SK-N-SH treated with all-trans-retinoic acid at 6 μM for 48 hours (cell line): ENCODE measurements around the gene ACTN4.

Experiments
- ATAC-seq: fragments of 200-7000 bp; cut with Tn5 transposase; 3 replicates; pipeline ENCODE4 v1.9.1; 2020; ENCODE audit warnings: mild to moderate bottlenecking, moderate library complexity
- BACH2 ChIP-seq: fragments of 250-450 bp; sonication (Bioruptor Pico); IDR thresholded peaks from 2 replicates; pipeline ENCODE4 v1.9.0; 2021; ENCODE audit warnings: mild to moderate bottlenecking, borderline replicate concordance
- CREB5 ChIP-seq: fragments of 250-450 bp; sonication (Bioruptor Pico); IDR thresholded peaks from 2 replicates; pipeline ENCODE4 v1.5.1; 2020; ENCODE audit warnings: low read depth, mild to moderate bottlenecking, moderate library complexity
- CSDC2 ChIP-seq: fragments of 250-450 bp; sonication (Bioruptor Pico); IDR thresholded peaks from 2 replicates; pipeline ENCODE4 v1.5.0; 2020; ENCODE audit warnings: mild to moderate bottlenecking, moderate library complexity
- CSRNP3 ChIP-seq: fragments of 250-450 bp; sonication (Bioruptor Pico); IDR thresholded peaks from 2 replicates; pipeline ENCODE4 v1.5.1; 2021; ENCODE audit warnings: mild to moderate bottlenecking, moderate library complexity
- ESRRG ChIP-seq: fragments of 250-450 bp; sonication (Bioruptor Pico); IDR thresholded peaks from 2 replicates; pipeline ENCODE4 v1.6.1; 2021; ENCODE audit warnings: mild to moderate bottlenecking
- ISL1 ChIP-seq: fragments of 250-450 bp; sonication (Bioruptor Pico); IDR thresholded peaks from 2 replicates; pipeline ENCODE4 v2.1.2; 2022; ENCODE audit warnings: mild to moderate bottlenecking, moderate library complexity
- OSR1 ChIP-seq: fragments of 250-450 bp; sonication (Bioruptor Pico); IDR thresholded peaks from 2 replicates; pipeline ENCODE4 v1.8.0; 2022; ENCODE audit warnings: moderate library complexity, mild to moderate bottlenecking, inconsistent platforms
- PATZ1 ChIP-seq: fragments of 250-450 bp; sonication (Bioruptor Pico); IDR thresholded peaks from 2 replicates; pipeline ENCODE4 v1.8.0; 2020; ENCODE audit warnings: mild to moderate bottlenecking, moderate library complexity, borderline replicate concordance
- POU6F1 ChIP-seq: fragments of 250-450 bp; sonication (Bioruptor Pico); IDR thresholded peaks from 2 replicates; pipeline ENCODE4 v1.8.0; 2021; ENCODE audit warnings: low read depth, mild to moderate bottlenecking, moderate library complexity, borderline replicate concordance
- RARB ChIP-seq: fragments of 250-450 bp; sonication (Bioruptor Pico); IDR thresholded peaks from 2 replicates; pipeline ENCODE4 v1.8.0; 2021; ENCODE audit warnings: mild to moderate bottlenecking, moderate library complexity
- SNAI2 ChIP-seq: fragments of 250-450 bp; sonication (Bioruptor Pico); IDR thresholded peaks from 2 replicates; pipeline ENCODE4 v1.5.0; 2020; ENCODE audit warnings: mild to moderate bottlenecking, moderate library complexity
- TCF4 ChIP-seq: fragments of 250-450 bp; sonication (Bioruptor Pico); IDR thresholded peaks from 2 replicates; pipeline ENCODE4 v1.8.0; 2021; ENCODE audit warnings: mild to moderate bottlenecking, moderate library complexity, borderline replicate concordance
- TOX ChIP-seq: fragments of 250-450 bp; sonication (Bioruptor Pico); IDR thresholded peaks from 2 replicates; pipeline ENCODE4 v1.8.0; 2021; ENCODE audit warnings: mild to moderate bottlenecking, moderate library complexity, borderline replicate concordance
- ZC3H10 ChIP-seq: fragments of 250-450 bp; sonication (Bioruptor Pico); IDR thresholded peaks from 2 replicates; pipeline ENCODE4 v1.5.1; 2021; ENCODE audit warnings: mild to moderate bottlenecking, moderate library complexity
- ZFP3 ChIP-seq: fragments of 250-450 bp; sonication (Bioruptor Pico); IDR thresholded peaks from 2 replicates; pipeline ENCODE4 v1.5.0; 2020; ENCODE audit warnings: mild to moderate bottlenecking, moderate library complexity
- ZNF70 ChIP-seq: fragments of 450-650 bp; formaldehyde crosslinking; IDR thresholded peaks from 2 replicates; pipeline ENCODE4 v1.5.0; 2020; ENCODE audit warnings: mild to moderate bottlenecking, moderate library complexity

Gene ACTN4

GRCh38 chr19:38675611-38676010, 28.2 kb downstream of the ACTN4 start:
- peak; percentile 10; the same call in 2 of the 3 replicates for ATAC-seq
- TF ChIP-seq BACH2 (CRISPR knock-in tag) (no peak), POU6F1 (CRISPR knock-in tag) (no peak), OSR1 (CRISPR knock-in tag) (no peak), CSRNP3 (no peak), ESRRG (CRISPR knock-in tag) (no peak), RARB (no peak), TCF4 (CRISPR knock-in tag) (no peak), SNAI2 (CRISPR knock-in tag) (no peak), ZFP3 (no peak), ISL1 (CRISPR knock-in tag) (no peak)
- TF ChIP-seq, all 23 proteins: peak for 0

- ATAC-seq, result peak; percentile 24
Measured at GRCh38 chr19:38676023-38676877, 28.8 kb downstream of the ACTN4 start.

More at GRCh38 chr19:38676023-38676877, 28.8 kb downstream of the ACTN4 start:
- TF ChIP-seq ESRRG (CRISPR knock-in tag) (no peak), CSRNP3 (no peak), CSDC2 (CRISPR knock-in tag) (no peak), TCF4 (CRISPR knock-in tag) (no peak), PATZ1 (CRISPR knock-in tag) (no peak), CREB5 (CRISPR knock-in tag) (no peak), TOX (CRISPR knock-in tag) (no peak), ZNF70 (CRISPR knock-in tag) (no peak), ZC3H10 (CRISPR knock-in tag) (no peak), ISL1 (CRISPR knock-in tag) (no peak), ZFP3 (no peak)
